ENCODE measurements around the gene TTLL10.
"Not testable (repeated sequence)": the region's sequence is repeated elsewhere in the genome, so short reads cannot be mapped to it uniquely, and the experiment has no call there.

Gene TTLL10

GRCh38 chr1:1171161-1171545 lies 2.5 kb upstream of the TTLL10 start:
- DNase-seq (ENCODE audit: low read depth in 3 of 3, low spot score in 1 of 3): no peak

- no peak for DNase-seq (ENCODE audit: low read depth in 3 of 3, low spot score in 1 of 3)
These were observed 1.9 kb upstream of the TTLL10 start for GRCh38 chr1:1171546-1172340.

GRCh38 chr1:1173061-1173792 lies 453 bp upstream of the TTLL10 start:
- no peak for DNase-seq (ENCODE audit: low read depth in 3 of 3, low spot score in 1 of 3)

- no peak for DNase-seq (ENCODE audit: low read depth in 3 of 3, low spot score in 1 of 3)
These were observed 1.8 kb downstream of the TTLL10 start for GRCh38 chr1:1175221-1176062.

- DNase-seq (ENCODE audit: low read depth in 3 of 3, low spot score in 1 of 3): not testable (repeated sequence)
These were observed 2.5 kb downstream of the TTLL10 start for GRCh38 chr1:1176063-1176761.

GRCh38 chr1:1176931-1177330 lies 3.3 kb downstream of the TTLL10 start:
- DNase-seq (ENCODE audit: low read depth in 3 of 3, low spot score in 1 of 3): no peak

- no peak for DNase-seq (ENCODE audit: low read depth in 3 of 3, low spot score in 1 of 3)
These were observed 3.9 kb downstream of the TTLL10 start for GRCh38 chr1:1177452-1178206.

GRCh38 chr1:1178794-1179331 lies 5.2 kb downstream of the TTLL10 start:
- no peak for DNase-seq (ENCODE audit: low read depth in 3 of 3, low spot score in 1 of 3)

- DNase-seq (ENCODE audit: low read depth in 3 of 3, low spot score in 1 of 3): no peak
These were observed 5.8 kb downstream of the TTLL10 start for GRCh38 chr1:1179346-1179982.

- DNase-seq (ENCODE audit: low read depth in 3 of 3, low spot score in 1 of 3): no peak
These were observed 6.5 kb downstream of the TTLL10 start for GRCh38 chr1:1179983-1180861.

- DNase-seq (ENCODE audit: low read depth in 3 of 3, low spot score in 1 of 3): no peak
These were observed 7.7 kb downstream of the TTLL10 start for GRCh38 chr1:1181129-1181937.

GRCh38 chr1:1181938-1182410 lies 8.3 kb downstream of the TTLL10 start:
- no peak for DNase-seq (ENCODE audit: low read depth in 3 of 3, low spot score in 1 of 3)

GRCh38 chr1:1182491-1183220 lies 9.0 kb downstream of the TTLL10 start:
- DNase-seq (ENCODE audit: low read depth in 3 of 3, low spot score in 1 of 3): no peak

- no peak for DNase-seq (ENCODE audit: low read depth in 3 of 3, low spot score in 1 of 3)
These were observed 9.6 kb downstream of the TTLL10 start for GRCh38 chr1:1183221-1183747.

GRCh38 chr1:1183833-1184775 lies 10.4 kb downstream of the TTLL10 start:
- DNase-seq (ENCODE audit: low read depth in 3 of 3, low spot score in 1 of 3): no peak
